DLD1 (cell line): ENCODE results near the gene RAMP3.
"Not testable (repeated sequence)": the region's sequence is repeated elsewhere in the genome, so short reads cannot be mapped to it uniquely, and the experiment has no call there.

Experiments used
- in situ Hi-C: cut with HindIII; loops from 2 replicates; pipeline ENCODE4 v1.10.0; 2017; ENCODE audit warnings: low sequenced_read_pairs

Gene RAMP3

DNA sequence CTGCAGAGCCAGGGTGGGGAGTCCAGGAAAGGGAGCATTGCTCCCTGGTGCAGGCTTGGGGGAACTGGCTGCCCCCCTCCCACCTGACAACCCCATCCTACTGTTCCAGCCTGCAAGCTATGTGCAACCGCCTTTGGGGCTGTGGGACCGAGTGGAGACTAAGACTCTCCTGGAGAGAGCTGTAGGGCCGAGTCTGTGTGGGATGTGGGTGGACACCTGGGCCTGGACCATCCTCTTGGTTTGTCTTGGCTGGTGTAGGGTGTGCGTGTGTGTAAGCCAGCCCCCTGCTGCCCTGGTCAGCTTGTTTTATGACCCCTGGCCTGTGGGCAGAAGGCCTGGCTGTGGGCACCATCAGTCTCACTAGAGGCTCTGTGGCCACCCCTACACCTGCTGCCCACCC, 1.6 kb upstream of the RAMP3 start:
- in situ Hi-C loops, result no loop called here

DNA sequence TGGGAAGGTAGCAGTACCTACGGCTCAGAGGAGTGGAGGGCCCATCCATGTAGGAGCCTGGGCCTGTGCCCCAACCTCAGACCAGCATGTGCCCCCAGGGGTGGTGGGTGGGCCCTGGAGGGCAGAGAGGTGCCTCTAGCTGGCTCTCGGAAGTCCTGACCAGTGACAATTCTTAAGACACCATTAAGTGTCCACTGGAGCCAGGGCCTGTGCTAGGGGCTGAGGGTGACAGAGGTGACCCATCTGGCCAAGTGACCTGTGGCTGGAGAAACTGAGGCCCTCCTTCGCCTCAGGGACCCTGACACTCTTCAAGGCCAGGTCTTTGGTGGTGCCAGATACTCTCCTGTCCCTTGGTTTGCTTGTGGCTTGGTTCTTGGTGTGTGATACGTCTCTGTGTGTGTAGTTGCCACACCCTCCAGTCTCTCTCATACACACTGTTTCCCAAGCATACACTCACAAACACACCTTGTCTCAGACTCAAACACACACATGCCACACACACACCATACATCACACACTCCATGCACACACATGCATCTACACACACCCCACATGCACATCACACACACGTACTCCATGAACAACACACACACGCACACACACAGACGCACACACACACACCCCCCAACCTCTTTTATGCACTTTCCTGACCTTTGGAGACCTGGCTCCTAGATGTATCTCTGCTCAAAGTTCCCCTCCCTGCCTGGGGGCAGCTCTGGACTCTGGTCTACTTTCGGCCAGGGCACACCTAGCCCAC, 897 bp upstream of the RAMP3 start:
- in situ Hi-C loops, result no loop called here

DNA sequence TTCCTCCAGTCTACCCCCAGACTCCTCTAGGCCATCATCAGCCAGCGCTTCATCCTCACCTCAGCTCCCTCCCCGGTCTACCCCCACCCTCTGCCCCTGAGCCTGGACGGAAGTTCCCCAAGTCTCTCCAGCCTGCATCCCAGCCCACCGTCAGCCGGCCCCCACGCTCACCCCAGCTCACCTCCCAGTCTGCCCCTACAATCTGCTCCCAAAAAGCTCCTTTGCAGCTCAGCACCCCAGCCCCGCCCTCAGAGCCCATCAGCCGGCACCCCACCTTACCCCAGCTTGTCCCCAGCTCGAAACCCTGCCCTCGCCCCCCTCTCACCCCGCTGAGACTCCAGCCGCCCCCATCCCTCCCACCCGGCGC, 322 bp upstream of the RAMP3 start:
- in situ Hi-C loops, result no loop called here

DNA sequence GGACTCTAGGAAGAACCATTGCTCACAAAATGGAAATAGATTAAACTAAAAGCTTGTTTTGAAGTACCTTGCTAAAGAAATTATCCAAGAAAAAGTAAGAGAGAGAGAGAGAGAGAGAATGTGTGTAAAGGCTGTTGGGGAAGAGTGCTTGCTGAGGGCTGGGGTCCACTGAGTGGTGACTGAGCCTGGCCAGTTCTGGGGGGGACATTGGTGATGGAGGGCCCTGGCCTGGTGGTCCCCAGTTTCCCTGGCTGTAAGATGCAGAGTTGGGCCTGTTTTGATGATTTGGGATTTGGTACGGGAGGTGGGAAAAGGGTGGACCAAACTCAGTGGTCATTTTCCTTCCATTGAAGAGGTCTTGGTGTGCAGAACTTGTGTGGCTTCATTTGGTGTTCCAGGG, 880 bp downstream of the RAMP3 start:
- in situ Hi-C loops, result no loop called here

DNA sequence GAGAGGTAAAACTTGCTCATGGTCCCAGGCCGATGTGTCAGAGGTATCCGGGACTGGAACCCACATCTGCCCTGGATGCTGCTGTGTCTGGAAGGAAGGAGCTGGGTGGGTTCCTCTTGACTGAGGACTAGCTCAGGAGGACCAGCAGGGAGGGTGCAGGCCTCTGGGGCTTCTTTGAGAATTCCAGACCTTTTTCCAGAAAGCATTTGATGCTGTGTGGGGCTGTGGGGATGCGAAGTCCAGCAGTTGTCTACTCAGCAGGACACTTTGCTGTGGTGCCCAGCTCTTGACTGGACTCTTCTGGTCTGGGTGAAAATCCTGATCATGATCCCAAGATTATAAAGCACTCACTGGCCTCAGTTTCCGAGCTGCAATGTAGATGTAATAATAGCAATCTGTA, 1.7 kb downstream of the RAMP3 start:
- in situ Hi-C loops, result no loop called here

DNA sequence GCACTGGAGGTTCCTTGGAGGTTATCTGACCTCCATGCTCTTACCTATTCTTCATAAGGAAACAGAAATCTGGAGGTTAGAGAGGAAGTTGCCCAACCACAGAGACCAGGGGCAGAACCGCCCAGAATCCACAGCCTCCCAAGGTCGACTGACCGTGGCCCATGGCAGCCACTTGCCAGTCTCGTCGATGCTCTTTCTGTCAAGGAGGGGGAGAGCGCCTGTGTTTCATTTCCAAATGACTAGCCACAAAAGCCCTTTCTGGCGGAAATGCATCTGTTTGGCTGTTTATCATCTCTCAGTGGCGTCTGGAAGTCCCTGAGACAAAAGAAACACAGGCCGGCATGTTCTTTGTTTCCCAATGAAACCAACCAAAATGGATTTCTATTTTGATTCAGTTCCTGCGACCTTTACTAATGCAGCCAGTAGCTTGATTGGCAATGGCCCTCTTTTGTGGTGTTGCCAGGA, 2.9 kb downstream of the RAMP3 start:
- in situ Hi-C loops, result no loop called here

DNA sequence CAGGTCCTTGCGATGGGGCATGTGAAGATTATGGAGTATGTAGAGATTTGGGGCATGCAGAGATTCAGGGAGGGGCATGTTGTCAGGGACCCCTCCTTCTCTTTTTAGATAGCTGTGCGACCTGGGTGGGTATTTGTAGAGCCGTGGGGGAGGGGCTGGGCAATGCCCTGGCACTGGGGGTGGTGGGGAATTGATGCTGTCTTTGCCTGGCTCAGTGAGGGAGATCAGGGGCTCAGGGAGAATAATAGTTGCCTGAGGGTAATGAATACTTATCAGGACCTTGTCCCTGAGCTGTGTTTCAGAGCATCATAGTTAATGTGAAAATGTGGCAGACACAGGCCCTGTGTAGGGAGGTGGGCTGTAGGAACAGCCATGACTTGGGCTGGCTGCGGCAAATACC, 3.5 kb downstream of the RAMP3 start:
- in situ Hi-C loops, result no loop called here

DNA sequence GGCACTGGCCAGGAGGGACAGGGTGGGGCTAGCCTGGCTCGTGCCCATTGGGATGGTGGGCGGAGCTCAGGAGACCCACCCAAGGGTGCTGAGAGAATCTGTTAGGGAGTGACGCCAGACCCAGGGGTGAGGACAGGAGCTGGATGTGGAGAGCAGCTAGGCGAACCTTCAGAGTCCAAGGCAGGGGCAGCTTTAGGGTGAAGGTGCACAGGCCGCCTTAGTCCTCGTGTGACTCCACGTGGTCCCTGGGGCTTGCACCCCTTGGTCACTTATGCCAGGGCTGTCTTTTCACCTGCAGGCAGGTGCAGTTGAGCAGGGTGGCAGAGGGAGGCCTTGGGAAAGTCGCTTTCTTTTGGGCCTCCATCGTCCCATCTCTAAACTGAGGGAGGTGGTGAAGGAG, 4.3 kb downstream of the RAMP3 start:
- in situ Hi-C loops, result no loop called here

DNA sequence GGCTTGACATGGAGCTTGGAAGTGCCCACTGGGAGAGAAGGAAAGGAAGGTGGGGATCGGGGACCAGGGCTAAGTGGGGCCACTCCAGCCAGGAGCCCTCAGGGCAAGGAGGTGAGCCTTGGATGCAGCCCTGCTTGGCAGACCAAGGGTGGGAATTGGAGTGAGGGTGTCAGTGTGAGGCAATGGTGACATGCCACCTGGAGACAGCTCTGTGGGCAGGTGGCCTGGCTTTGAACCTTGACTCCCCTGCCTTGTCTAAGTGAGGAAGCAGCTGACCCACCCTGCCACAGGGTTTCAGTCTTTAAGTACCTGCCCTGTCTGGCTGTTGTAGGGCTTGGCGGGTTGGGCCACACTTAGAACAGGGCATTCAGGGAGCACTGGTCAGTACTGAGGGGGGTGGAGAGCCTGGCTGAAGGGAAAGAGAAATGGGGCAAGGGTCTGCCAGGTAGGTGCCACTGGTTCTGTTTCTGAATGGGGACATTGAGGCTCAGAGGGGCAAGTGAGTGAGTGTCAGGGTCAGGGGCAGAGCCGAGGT, 4.8 kb downstream of the RAMP3 start:
- in situ Hi-C loops, result no loop called here

DNA sequence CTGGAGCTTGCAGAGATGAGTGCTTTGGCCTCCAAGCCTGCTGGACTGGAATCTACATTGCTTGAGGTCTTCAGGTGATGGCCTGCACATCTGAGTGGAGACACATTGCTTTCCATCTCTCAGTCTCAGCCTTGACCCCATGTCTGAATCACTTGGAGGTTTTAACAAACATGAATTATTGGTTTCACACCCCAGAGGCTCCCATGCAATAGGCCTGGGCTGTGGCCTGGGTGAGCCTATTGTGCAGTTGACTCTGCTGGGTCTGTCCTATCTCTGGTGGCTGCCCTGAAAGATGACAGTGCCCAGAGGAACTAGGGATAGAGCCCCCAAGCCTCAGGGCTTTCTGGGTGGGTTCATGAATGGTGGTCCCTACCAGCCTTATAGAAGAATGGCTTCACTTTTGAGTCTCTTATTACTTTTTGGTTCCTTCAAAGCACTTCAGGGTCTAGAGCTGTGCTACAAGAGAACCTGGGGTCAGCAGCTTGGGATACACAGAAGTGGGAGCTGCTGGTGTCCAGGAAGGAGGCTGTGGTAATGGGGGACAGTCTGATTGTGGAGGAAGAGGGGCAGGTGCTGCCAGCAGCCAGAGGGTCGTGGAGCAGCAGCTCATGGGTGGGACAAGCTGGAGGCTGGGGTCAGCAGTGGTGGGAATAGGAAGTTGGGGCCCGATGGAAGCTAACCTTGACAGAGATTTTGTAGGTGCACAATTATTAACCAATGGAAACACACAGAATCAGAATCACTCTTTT, 5.5 kb downstream of the RAMP3 start:
- in situ Hi-C loops, result no loop called here

DNA sequence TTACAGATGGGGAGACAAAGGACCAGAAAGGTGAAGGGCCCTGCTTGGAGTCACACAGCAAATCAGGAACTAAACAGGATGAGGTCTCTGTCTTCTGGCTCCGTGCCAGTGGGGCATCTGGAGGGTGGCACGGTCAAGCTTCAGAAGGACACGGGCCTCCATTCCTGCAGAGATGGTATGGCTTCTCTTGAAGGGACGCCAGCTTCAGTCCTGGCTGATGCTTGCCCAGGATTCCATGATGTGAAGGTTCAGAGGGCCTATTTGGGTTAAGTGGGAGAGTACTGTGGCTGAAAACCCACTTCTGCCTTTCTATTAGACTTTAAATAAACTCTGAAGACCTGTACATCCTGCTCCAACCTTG, 6.1 kb downstream of the RAMP3 start:
- in situ Hi-C loops, result no loop called here

DNA sequence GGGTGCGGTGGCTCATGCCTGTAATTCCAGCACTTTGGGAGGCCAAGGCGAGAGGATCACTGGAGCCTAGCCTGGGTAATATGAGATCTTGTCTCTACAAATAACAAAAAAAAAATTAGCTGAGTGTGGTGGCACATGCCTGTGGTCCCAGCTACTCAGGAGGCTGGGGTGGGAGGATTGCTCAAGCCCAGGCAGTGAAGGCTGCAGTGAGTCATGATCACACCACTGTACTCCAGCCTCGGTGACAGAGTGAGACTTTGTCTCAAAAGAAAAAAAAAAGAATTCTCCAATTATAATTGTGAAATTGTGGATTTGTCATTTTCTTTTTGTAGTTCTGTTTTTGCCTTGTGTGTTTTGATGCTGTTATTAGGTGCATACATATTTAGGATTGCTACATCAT, 6.7 kb downstream of the RAMP3 start:
- in situ Hi-C loops, result not testable (repeated sequence)

DNA sequence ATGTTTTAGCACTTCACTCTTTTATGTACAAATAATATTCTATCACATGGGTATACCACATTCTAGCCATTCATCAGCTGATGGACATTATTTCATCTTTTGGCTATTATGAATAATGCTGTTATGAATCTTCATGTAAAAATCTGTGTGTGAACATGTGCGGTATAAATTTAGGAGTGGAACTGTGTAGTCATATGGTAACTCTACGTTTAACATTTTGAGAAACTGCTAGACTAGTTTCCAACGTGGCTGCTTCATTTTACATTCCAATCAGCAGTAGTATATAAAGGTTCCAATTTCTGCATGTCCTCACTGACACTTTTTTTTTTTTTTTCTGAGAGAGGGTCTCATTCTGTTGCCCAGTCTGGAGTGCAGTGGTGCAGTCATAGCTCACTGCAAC, 8.3 kb downstream of the RAMP3 start:
- in situ Hi-C loops, result no loop called here

DNA sequence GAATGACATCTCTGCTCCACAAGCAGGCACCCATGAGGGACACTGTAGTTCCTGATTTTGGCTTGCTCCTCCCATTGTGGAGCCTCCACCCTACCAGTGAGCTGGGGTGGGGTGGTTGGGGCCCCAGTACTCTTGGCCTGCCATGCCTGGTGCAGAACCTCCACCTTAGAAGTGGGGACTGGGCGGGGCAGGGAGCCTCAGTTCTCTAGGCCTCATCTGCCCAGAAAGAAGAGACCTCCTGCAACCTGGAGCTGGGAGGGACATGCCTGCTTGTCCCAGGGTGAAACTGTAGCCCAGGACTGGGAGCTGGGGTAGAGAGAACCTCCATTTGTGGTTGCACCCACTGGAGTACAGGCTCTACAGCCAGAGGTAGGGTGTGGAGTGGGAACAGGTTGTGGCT, 14.4 kb downstream of the RAMP3 start:
- in situ Hi-C loops, result no loop called here

DNA sequence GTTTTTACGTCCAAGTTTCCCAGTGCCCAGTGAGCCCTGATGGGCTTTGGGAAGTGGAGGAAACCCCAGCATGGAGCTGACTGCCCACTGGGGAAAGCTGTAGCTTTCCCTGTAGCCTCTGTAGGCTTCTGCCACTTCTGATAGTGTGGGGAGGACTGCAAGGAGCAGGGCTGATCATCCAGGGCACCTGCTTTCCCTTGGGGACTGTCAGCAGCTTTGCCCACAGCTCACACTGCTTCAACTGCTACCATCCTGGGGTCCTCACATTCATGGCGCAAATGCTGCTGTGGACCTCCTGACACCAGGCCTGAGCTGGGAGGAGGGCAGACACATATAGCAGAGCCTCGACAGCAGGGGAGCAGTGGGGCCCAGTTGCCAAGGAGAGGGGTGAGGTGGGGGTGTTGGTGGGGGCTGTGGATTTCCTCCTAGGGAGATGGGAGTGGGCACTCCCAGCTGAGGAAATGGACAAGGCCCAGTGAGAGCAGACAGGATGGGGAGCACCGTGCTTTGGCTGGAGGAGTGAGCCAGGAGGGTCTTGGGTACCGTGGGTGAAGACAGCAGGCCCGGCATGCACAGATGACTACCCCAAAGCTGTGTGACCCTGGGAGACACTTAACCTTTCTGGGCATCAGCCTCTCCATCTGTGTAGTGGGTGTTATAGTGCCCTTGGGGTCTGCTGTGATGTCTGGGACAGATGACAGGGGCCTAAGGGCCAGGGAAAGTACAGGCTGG, 16.2 kb downstream of the RAMP3 start:
- in situ Hi-C loops, result no loop called here

DNA sequence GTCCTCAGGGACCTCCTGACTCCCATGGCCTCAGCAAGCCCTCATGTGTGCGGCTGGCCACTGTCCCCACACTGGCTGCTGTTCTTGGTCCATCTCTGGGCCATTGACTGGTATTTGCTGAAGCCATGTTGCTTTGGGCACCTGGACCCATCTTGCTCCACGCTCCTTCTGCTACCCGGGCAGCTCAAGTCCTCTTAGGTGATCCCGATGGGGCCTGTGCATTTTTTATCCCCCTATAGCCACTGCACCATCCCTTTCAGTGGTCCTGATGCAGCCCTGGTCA, 16.7 kb downstream of the RAMP3 start:
- in situ Hi-C loops, result no loop called here

DNA sequence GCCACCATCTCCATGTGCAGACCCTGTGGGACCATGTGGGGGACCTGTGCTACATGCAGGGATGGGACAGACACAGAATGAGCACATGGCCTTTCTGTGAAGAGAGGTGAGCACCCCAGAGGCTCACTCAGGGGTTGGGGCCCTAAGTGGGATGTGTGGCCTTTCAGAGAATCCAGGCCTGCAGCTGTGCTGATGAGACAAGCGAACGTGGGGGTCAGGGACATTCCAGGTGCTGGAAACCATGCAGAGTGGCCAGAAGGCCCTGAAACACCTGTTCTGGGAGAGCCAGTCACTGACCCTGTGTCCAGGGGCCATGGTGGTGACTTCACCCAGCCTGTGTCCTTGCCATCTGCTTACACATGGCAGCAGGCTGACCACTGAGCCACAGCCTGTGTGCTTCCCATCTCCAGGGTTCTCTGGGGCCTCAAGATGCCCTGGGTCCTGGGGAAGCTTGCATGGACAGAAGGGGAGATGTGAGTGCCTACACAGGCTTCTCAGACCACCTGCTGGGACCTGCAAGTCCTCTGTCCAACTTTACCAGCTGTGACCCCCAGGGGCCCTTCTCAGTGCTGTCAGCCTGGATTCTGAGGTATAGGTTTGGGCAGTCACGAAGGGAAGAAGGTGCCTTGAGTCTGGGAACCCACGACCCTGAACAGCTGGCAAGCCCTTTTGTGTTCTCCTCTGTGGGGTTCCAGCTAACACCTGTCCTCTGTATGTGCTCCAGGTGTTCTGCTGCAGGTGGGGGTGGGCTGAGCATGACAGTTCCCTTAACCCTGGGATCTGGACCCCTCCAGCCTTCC, 17.6 kb downstream of the RAMP3 start:
- in situ Hi-C loops, result loop anchor here (5.0 kb wide), 1 partner anchor 67 kb away; no protein-coding TSS in a partner anchor

DNA sequence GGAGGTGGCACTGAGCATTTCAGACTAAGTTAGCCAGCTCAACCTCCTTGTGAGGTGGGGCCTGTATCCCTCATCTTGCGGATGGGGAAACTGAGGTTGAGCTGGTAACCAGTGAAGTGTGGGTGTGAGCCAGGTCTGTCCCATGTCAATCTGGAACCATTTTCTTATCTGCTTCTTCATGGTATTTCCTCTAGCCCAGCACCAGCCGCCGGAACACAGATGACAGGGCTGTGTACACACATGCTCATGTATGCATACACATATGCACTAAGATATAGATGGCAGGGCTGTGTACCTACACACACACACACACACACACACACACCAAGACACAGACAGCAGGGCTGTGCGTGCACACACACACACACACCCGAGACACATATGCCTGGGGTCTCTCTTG, 18.5 kb downstream of the RAMP3 start:
- in situ Hi-C loops, result loop anchor here (5.0 kb wide), 1 partner anchor 66 kb away; no protein-coding TSS in a partner anchor

DNA sequence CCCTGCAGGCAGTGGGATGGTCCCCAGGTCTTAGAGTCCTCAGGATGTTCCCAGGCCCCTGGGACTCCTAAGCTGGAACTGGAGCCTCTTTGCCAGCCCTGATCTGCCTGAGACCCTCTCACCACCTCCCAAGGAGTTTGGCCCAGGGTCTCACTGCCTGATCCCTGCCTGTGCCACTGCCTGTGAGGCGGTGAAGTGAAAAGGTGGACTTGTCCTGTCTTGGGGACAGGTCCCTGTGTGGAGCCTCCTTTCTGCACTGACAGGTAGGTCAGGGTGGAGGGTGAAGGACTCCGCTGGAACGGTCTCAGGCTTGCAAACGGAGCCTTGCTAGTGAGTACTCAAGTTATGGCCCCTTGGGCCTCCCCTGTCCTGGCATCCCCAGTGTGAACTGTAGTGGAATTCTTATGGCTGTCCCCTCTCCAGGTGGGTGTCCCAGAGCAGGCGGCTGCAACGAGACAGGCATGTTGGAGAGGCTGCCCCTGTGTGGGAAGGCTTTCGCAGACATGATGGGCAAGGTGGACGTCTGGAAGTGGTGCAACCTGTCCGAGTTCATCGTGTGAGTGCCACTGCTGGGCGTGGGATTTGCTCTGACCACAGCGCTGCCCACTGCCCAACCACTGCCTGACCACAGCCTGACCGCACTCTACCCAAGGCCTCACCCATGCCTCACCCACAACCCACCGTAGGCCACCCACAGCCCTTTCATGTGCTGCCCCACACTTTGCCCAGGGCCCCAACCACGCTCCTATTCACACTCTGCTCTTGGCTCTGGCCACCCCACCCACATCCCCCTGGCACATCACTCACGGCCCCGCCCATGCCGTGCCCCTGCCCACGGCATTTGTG, 19.5 kb downstream of the RAMP3 start:
- in situ Hi-C loops, result loop anchor here (5.0 kb wide), 1 partner anchor 65 kb away; no protein-coding TSS in a partner anchor

DNA sequence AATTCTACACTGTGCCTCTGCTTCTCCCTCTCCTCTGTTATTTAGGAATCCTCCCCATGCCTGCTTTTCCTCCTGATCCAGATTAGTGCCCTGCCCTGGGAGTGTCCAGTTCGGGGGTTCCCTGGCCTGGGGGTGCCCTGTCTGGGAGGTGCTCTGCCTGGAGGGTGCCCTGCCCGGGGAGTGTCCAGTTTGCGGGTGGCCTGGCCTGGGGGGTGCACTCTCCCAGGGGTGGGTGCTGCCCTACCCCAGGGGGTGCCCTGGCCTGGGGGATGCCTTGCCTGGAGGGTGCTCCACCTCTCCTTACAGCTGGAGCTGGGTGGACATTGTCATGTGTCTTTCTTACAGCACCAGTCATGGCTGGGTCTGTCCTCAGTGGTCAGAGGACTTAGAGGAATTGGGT, 20.2 kb downstream of the RAMP3 start:
- in situ Hi-C loops, result loop anchor here (5.0 kb wide), 1 partner anchor 64 kb away; no protein-coding TSS in a partner anchor
